SHP77 treated with DMSO at 0.1 percent for 48 hours (cell line): ENCODE data around the gene TSPAN5.
"Not testable (repeated sequence)": the region's sequence is repeated elsewhere in the genome, so short reads cannot be mapped to it uniquely, and the experiment has no call there.

Experiments
- DNase-seq: peaks from one replicate; lab custom pipeline; 2025; lab: John Stamatoyannopoulos, UW

TSPAN5 gene

DNA sequence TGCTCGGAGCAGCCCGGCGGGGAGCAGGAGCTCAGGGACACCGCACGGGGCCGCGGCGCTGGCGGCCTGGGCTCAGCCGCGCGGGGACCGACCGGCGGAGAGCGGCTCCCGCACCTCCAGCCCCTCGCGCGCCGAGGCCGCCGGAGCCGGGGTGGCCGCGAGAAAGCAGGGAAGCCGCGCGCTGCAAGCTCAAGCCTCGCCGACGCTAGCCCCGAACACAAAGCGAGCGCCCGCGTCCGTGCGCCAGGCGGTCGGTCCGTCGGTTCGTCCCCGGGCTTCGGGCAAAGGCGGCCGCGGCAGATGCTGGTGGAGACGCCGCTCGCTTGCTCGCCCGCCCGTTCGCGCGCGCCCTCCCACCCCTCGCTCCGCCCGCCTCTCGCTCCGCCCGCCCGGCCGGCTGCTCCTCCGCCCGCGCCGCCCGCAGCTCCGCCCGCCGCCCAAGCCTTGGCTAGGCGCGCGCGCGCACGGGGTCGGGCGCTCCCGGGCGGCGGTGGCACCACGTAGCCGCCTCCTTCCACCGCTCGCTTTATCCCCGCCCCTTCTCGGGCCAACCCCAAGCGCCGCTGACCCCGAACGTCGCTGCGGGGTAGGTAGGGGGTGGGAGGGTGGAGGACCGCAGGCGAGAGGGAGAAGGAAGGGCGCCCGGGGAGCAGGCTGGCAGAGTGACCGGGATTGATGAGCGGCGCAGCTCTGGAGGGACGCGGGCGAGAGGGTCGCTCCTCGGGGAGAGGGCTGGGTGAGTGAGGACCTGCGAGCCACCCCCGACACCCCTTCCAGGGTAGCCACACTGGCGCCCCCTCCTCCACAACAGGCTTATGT is at the start of gene TSPAN5:
TSPAN5 (minus strand) TSS at position 325 of the 819 bp plus-strand sequence.
- no peak for DNase-seq

DNA sequence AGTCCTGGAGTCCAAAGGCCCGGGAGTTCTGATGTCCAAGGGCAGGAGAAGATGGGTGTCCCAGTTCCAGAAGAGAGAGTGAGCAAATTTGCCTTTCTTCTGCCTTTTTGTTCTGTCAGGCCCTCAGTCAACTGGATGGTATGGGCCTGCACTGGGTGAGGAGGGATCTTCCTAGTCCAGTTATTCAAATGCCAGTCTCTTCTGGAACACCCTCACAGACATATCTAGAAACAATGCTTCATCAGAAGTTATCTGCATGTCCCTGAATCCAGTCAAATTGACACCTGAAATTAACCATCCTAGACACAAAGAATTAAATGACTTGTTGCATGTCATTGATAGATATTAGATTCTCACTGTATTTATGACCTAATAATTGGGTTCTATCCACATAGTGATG is 48.5 kb upstream of the TSPAN5 start:
- DNase-seq, result no peak

DNA sequence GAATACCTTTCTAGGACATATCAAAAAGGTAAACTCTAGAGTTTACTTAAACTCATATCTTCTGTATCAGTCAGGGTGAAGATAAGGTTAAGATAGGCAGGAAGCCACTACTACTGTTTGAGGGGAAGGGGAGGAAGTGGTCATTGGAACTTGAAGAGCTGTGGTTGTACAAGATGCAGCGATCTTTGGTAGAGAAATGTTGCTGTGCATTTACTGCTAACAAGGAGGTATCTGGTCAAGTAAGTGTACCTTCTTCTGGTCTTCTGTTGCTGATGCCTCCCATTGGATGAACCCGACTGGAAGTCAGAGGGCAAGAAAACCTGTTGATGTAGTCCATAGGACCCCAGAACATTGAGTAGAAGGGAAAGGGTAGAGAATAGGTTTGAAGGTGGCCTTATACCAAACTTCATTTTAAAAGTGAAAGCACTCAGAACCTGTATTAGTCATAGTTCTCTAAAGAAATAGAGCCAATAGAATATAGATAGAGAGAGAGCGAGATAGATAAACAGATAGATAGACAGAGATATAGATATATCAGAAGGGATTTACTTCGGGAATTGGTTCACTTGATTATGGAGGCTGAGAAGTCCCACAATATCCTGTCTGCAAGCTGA is 47.9 kb upstream of the TSPAN5 start:
- no peak for DNase-seq

DNA sequence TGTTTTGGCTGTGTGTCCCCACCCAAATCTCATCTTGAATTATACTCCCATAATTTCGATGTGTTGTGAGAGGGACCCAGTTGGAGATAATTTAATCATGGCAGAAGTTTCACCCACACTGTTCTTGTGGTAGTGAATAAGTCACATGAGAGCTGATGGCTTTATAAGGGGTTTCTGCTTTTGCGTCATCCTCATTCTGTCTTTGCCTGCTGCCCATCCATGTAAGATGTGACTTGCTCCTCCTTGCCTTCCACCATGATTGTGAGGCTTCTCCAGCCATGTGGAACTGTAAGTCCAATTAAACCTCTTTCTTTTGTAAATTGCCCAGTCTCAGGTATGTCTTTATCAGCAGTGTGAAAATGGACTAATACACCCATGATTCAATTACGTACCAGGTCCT is 47.2 kb upstream of the TSPAN5 start:
- DNase-seq, result not testable (repeated sequence)

DNA sequence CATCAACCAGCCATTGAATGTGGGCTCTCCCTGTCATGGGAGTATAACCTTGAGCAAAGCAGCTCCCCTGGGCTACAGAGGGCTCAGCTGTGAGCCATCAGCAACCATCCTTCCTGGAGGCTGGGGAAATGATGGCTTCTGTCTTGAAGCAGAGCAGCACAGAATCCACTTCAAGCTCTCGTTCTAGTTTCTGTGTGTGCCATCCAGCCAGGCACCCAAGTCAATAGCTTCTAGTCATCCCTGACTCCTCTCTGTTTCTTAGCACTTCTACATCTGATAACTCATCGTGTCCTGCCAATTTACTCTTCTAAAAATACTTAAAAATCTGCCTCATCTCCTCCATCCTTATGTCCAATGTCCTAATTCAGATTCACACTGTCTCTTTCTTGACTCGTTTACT is 42.2 kb upstream of the TSPAN5 start:
- no peak for DNase-seq

DNA sequence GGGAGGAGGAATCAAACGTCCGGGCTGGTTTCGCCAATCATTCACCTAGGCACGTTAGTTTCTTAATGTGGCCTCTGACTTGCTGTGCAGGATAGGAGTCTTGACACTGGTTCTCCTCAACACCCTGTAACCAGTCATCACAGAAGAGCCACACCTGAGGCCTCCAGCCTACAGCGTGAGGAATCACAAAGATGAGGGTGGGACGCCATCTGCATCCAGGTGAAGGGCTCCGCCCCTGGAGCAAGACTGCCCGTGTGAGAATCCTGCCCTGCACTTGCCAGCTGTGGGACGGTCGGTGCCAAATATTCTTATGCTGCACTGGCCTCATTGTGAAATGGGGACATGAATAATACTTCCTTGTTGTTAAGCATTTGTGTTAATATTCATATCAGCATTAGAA is 35.7 kb upstream of the TSPAN5 start:
- DNase-seq, result no peak

DNA sequence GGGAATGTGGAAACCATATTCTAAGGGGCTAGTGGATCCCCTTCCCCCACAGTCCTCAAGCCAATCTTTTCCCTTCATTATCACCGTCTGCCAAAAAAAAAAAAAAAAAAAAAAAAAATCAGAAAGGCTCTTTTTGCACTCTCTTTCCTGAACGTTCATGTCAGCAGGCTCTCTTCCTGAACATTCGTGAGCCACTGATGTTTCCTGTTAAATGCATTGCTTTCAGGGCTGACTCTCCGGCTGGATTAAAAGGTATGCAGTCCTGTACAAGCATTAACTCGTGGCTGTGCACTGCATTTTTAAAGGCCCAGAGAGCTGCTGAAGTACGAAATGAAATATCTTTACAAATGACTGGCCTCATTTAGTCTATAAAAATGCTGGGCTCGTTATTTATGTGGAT is 34.0 kb upstream of the TSPAN5 start:
- no peak for DNase-seq

DNA sequence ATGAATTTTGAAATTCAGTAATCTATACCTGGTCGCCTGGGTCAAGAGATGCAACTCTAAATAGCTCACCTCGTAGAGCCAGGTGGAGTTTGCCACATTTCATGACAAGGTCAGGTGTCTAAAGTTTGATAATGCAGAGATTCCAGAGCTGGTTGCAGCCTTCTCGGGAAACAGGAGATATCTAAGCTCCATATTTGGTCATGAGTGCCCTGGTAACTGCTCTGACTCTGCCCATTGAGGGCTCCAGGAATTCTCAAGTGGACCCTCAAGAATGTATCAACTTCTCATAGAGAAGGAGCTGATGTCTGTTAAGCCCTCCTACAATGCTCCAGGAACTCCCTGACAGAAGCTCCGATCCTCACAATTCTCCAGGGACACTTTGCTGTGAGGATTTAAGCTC is 33.2 kb upstream of the TSPAN5 start:
- DNase-seq, result no peak

DNA sequence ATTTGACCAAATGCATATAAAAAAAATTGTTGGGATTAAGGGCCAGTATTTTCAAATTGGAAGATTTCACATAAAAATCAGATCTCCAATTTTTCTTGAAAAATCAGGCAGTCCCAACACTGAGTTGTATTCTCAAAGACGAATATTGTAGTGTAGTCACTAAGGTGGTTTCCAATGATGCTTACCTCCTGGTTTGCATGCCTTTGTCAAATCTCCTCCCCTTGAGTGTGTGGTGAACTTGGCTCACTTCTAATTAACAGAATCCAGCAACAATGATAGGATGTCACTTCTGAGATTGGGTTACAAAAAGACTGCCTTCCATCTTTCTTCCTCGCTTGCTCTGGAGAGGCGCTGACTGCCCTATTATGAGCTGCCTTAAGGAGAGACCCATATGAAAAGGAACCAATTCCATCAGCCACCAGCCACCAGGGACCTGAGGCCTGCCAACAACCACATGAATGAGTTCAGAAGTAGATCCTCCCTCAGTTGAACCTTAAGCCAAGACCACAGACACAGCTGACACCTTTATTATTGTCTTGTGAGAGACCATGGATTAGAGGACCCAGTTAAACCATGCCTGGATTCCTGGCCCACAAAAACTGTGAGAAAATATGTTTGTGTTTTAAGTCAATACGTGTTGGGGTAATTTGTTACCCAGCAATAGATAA is 31.2 kb upstream of the TSPAN5 start:
- DNase-seq, result no peak

DNA sequence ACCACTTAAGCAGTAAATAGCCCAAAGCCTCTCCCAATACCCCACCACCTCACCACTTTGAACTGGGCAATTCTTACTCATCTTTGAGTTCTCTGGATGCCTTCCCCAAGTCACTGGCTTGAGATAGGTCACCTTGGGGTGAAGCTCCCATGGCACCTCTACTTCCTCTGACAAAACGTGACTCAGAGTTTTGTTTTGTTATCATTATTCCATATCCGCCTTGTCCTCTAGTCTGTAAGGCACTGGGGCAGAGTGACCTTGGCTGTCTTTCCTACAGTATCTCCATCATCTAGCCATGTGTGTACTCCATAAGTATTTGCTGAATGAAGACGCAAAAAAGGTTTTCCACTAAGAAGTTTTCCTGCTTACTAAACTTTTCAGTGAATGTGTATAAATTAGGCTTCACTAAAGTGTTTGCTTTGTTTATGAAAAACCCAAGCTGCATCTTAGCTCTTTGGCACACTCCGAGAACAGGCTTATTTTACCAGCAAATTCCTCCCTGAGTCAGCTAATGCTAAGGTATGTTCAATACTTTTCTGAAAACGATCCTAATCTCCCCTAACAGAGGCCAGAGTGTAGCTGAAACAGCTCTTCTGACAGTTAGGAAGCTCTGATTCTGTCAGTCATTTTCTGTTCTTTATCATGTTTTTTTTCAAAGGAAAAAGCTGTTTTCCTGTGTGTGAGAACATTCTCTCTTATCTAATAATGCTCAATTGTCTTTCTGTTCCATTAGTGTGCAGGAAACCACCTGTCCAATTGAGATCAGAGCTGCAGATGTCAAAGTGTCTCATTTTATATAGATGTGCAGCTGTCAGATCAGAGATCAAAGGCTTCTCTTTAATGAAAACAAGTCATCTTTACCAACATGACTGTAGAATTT is 30.2 kb upstream of the TSPAN5 start:
- no peak for DNase-seq

DNA sequence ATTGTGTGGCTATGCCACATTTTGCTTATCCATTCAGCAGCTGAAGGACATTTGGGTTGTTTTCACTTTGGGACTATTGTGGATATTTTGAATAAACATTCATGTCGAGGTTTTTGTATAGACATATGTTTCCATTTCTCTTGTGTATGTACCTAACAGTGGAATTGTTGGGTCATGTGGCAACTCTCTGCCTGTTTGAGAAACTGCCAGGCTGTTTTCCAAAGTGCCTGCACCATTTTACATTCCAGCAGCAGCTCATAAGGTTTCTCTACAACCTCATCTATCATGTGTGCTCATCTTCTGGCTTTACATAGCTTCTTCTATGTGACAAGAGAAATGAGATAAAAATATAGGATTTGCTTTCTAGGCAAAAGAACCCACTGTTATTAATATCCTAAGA is 29.5 kb upstream of the TSPAN5 start:
- no peak for DNase-seq

DNA sequence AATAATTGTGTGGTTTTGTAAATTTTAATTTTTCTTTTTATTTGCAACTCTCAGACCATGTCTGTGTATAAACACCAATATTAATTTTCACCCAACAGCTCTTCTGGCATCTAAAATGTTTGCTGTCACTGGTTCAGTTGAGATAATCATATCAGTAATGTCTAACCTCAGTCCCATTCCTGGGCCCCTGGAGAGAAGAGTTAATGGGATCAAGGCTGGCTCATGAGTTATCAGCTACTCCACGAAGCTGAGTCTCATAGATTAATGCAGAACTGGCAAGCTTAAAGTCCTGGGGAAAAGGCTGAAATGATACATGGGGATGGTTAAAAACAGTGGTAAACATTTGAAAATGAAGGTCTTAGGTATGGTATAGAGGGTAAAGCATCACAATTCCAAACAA is 28.4 kb upstream of the TSPAN5 start:
- no peak for DNase-seq

DNA sequence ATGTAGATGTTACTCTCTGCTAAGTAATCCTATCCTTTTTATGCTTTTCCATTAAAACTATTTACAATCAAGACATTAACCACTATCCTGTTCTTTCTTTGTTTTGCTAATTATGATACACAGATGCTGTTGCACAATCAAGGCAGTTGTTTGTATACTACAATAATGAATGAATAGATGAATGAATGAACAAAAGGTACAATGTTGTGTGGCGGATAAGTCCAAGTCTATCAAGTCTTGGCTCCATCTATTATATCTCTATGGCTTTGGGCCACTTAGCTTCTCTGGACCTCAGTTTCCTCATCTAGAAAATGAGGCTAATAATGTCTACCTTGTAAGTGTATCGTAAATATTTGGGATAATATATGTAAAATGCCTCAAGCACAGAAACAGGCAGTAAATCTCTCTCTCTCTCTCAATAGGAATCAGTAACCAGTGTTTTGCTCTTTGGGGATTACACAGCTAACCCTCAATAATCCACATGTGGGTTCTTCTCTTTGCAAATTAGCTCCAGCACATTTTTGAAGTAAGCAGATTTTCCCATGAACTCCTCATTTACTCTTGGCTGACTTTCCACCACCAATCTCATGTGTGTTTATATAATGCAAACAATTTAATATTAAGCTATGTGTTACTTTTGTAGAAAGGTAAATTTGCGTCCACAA is 27.8 kb upstream of the TSPAN5 start:
- DNase-seq, result no peak

DNA sequence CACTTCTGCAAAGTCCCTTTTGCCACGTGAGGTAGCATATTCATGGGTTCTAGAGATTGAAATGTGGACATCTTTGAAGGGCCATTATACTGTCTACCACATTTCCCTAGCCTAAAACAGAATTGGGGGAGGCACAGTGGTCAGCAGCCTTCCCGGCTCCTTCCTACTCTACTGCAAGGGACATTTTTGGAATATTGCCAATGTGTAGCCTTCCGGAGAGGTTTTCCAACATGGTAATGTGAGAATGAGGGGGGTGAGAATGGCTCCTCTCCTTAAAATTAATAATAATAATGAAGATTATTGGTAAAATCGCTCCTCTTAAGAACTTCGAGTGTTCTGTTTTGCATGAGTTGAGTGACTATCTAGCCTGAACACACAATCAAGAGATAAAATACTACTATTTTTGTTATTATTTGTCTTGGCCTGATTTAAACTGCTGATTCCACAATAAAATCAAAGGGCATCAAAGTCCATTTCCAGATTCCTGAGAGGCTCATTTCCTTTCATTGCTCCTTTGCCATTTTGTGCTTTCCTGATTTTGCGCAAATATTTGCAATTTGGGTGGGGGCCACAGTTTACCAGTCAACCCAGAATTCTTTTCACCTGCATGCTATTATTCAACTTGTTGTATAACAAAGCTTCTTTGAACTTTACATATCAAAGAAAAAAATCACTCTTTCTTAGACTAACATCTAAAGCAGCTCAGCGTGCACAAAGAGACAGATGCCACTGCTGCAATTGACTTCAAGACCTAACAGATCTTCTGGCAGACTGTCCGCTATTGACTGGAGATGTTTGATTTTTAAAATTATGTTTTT is 27.0 kb upstream of the TSPAN5 start:
- DNase-seq, result no peak

DNA sequence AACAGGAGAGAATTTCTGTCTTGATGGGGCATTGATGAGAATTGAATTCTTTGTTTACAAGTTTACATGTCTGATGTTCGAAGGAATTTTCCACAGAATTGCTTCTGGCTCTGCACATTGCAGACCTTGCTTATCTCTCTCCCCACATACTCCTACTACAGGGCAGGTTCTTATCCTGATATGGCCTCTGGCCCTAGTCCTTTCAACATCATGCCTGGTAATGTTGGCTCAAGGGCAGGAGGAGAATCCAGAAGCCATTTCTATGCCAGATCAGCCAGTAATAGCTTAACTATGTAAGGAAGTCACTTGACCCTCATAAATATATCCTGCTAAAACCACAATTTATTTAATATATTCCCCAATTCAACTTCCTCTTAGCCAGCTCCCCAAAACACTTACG is 24.3 kb upstream of the TSPAN5 start:
- no peak for DNase-seq

DNA sequence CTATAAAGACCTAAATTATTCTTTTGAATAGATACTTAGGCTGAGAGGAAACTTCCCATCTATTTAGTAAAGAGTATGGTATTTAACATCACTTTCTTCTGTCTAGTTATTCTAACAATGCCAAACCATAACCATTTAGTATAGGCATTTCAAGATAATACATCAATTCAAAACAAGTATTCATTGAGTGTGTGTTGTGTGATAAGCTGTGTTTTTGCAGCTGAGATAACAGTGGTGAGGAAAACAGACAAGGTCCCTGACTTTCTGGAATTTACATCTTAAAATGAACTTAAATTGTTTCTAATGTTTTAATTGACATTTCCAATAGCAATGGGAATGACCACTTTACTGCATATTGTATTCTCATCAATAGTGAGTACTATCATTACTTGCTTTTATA is 22.4 kb upstream of the TSPAN5 start:
- DNase-seq, result no peak

DNA sequence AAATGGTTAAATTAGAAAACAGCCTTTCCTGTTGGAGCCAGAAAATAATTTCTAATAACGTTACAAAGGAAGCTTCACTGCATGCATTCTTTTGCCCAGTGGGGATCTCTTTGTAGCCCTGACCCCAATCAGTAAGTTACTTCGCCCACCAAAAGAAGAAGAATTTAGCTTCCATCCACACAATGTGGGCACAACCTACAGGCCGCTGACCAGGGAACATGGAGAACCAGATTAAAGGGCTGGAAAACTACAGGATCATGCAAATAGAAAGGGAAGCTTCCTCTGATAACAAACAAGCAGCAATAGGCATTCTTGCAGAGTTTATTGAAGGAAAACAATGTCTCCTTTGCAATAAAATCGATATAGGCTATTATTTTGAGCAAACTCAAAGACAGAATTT is 21.3 kb upstream of the TSPAN5 start:
- DNase-seq, result no peak

DNA sequence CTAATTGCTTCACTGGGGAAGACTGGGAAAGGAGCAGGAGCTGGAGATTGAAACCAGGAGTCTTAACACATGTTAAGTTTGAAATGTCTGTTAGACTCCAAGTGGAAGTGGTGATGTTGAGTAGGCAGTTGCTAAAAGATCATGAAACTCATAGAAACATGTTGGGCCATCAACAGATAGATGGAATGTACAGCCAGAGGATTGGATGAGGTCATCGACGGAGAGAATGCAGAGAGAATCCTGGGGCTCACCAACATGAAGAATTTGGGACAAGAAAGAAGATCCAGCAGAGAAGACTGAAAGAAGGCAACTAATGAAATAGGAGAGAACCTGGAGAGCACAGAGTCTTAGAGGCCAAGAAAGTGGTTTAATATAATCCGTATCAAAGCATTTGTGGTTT is 19.4 kb upstream of the TSPAN5 start:
- no peak for DNase-seq

DNA sequence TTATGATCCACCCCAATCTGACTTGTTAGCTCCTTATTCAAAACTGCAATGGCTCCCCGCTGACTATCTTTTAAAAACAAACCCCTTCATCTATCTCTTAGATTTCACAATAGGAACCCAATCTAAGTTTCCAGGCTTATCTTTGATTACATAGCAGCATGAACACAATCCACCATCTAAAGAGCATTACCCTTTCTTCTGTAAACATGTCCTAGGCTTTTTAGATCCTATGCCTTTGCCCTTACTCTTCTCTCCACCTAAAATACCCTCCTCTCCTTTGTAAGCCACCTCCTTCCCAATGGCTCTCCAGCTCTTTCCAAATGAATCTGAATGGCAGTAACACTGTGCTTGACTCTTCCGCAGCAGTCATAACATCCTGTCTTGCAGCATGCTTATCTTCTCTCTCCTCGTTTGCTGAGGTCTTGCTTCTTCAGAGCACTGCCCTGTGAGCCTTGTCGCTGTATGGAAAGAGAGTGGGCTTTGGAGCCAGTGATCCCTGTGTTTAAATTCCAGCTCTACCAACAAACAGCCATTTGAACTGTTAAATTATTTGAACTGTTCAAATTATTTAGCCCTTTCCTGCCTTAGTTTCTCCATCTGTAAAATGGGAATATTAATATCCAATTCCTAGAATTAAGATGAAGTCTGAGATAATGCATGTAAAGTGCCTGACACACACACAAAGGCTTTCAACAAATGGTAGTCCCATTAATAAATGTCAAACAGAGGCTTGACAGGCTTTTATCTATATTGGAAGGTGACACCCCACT is 16.2 kb upstream of the TSPAN5 start:
- DNase-seq, result no peak

DNA sequence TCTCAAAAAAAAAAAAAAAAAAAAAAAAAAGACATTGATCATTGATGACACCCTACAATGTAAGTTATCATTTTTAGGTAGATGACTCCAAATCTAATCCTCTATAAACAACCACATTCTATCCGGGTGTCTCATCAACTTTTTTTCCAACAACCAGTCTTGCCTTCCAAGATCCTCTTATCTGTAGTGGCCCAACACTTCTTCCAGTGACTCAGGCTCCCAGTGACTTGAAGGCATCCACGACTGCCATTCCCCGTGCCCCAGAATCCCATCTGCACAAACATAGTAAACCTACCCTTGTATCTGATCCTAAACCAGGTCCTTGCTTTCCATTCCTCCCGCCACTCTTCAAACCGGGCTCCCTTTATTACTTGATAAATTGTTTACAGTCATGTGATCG is 15.6 kb upstream of the TSPAN5 start:
- no peak for DNase-seq
